ENCODE measurements around the gene PSMA2. TPM values are rescaled to one million over a fixed set of nuclear protein-coding genes. Genes with fewer than 3 reads are reported as not detected.
"Not testable (repeated sequence)": the region's sequence is repeated elsewhere in the genome, so short reads cannot be mapped to it uniquely, and the experiment has no call there.

PSMA2 gene
- total RNA-seq, 8 experiments from 2014 or later = 68.7 to 129 (median 93.6) TPM

DNA sequence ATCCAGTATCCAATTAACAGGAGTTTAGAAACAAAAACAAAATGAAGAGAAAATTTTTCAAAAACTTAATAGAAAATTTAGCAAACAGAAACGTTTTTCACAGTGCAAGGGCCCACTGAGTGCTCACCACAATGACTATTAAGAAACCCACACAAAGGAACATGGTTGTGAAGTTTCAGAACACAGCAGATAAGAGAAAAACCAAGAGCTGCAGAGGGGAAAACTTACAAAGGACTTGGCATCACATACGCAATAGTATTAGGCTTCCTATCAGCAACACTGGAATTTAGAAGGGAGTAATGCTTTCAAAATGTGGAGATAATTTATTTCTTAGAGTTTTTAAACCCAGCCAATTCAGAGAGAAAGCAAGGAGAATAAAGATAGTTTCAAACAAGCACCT is 18.4 kb downstream of the PSMA2 start:
- no peak overlapping the region for H3K4me3 ChIP-seq
- no peak overlapping the region for H3K27ac ChIP-seq
- in situ Hi-C loops (cut with MboI; ENCODE audit: low pct_unique_long_range_greater_than_20kb in 2 of 9, low sequenced_read_pairs in 9 of 9, unreplicated experiment in 9 of 9) = no loop called here
- H3K4me1 ChIP-seq (replicated peaks in 1 of 2) = peaks cover 6 to 9% of the 10 kb centered on the region in 2 donors
- ATAC-seq (replicated peaks in 6 of 8) = no peak
- WGBS, 10 experiments = 46 to 88% (median 74%) methylated on average over 2 of the region's 2 CpGs

DNA sequence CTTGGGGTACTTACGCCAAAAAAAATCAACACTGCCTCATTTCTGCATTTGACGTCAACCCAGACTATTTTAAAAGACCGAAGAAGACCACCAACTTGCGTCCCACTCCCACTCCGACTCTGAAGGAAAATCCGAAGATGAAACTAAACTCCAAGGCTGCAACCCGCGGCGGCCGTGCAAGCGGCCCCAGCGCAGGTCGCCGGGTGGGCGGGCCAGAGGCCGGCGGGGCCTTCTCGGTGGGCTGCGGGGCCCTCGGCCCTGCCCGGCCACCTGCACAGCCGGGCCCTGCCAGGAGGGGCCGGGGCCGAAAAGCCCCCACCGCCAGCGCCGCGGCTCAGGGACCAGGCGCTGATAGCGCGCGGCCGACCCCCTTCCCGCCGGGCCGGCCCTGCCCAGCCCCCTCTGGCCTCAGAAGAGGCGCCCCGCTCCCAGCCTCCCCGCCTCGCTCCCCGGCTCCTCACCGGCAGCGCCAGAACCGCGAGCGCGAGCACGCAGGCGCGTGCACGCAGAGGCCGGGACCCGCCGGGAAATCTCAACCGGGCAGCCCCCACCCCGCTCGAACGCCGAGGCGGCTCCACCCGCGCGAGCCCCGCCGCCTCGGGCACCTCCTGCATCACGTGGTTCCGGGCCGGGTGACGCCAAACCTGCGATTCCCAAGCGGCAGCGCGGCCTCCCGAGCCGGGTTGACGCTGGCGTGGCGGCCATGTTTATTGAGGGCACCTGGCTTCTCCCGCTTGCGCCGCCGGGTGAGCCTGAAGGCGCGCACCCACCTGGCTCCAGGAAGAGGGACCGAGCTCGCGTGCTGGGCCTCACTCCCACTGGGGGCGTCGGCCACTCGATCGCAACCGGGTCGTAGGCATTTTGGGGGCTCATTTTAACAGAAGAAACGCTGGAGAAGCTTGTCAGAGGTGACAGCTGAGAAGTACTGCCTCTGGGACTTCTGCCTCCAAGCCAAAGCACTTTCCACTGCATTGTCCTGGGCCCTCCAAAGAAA is 20.2 kb downstream of the PSMA2 start, which contains the start of gene C7orf25:
Gene C7orf25 (minus strand): TSS at position 617 of the 994 bp plus-strand sequence. CDS start 1,170 bp downstream, outside the sequence.
- peak; percentile 80 to 94 (median 94) for ATAC-seq (replicated peaks in 6 of 8)
- WGBS, 10 experiments = 0 to 2% (median 0%) methylated on average over 1 to 17 of the region's 95 CpGs; no CpG with 5 or more reads in 3 of the 10 experiments
- in situ Hi-C loops (cut with MboI; ENCODE audit: low pct_unique_long_range_greater_than_20kb in 2 of 9, low sequenced_read_pairs in 9 of 9, unreplicated experiment in 9 of 9) = no loop called here
- Histone ChIP-seq H3K4me3 (peak within 1 kb of the TSS; percentile 63 to 80 (median 69)), H3K27ac (peak within 1 kb of the TSS; percentile 77 to 84), H3K4me1 (replicated peaks in 1 of 2) (peaks cover 6 to 9% of the 10 kb centered on the region in 2 donors)

DNA sequence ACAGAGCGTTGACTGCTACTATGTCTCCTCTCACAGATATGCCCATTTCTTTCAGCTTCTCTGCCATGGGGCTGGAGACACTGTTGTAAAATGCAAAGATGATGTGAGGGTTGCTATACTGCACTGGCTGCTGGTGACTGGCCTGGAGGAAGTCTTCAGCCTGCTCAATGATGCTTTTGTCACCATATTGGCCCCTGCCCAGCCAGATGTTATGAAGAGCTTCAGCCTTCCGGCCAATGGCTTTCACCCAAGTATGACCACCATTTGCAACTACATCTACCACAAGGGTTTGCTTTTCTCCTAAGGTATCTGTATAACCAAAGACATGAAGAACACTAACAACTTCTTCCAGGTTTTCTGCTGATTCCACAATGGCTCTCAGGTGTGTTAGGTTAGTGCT is 21.7 kb downstream of the PSMA2 start:
- Histone ChIP-seq H3K27ac (no peak overlapping the region), H3K4me3 (no peak overlapping the region), H3K4me1 (replicated peaks in 1 of 2) (peaks cover 6 to 9% of the 10 kb centered on the region in 2 donors)
- no peak for ATAC-seq (replicated peaks in 6 of 8)
- in situ Hi-C loops (cut with MboI; ENCODE audit: low pct_unique_long_range_greater_than_20kb in 2 of 9, low sequenced_read_pairs in 9 of 9, unreplicated experiment in 9 of 9) = no loop called here
- 86 to 100% (median 100%) methylated on average over 1 to 2 of the region's 2 CpGs; no CpG with 5 or more reads in 3 of the 10 experiments for WGBS, 10 experiments

DNA sequence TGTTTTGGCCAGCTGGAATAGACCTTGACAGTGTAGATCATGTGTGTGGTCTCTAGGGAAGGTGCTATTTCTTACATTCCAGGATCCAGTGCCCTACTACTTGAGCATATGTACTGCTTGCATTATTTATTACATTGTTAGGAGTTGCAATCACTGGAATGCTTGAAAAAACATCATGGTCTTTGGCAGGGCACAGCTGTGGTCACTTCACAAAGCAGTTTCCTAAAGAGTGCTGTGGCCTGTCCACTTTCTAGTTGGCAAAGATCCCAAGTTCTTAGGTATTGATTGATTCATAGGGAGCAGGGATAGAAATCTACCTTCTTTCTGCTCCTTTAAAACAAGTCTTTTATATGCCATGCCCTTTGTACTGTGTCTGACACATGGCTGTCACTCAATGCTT is 24.7 kb downstream of the PSMA2 start:
- no peak overlapping the region for H3K4me3 ChIP-seq
- no peak for ATAC-seq (replicated peaks in 6 of 8)
- no peak overlapping the region for H3K27ac ChIP-seq
- in situ Hi-C loops (cut with MboI; ENCODE audit: low pct_unique_long_range_greater_than_20kb in 2 of 9, low sequenced_read_pairs in 9 of 9, unreplicated experiment in 9 of 9) = no loop called here
- H3K4me1 ChIP-seq (replicated peaks in 1 of 2) = peaks cover 5 to 6% of the 10 kb centered on the region in 2 donors

DNA sequence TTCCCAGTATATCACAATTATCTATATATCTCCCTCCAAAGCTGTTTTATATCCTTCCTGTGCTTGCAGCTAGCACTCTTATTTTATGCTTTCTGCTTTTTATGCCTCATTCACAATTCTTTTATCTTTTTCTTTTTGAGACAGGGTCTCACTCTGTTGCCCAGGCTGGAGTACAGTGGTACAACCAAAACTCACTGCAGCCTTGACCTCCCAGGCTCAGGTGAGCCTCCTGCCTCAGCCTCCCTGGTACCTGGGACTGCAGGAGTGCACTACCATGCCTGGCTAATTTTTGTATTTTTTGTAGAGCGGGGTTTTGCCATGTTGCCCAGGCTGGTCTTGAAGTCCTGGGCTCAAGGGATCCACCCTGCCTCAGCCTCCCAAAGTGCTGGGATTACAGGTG is 25.8 kb downstream of the PSMA2 start:
- no peak overlapping the region for H3K27ac ChIP-seq
- WGBS, 10 experiments = 100% methylated on average over 1 of the region's 1 CpG; no CpG with 5 or more reads in 6 of the 10 experiments
- ATAC-seq (replicated peaks in 6 of 8) = no peak
- peaks cover 4 to 6% of the 10 kb centered on the region in 2 donors for H3K4me1 ChIP-seq (replicated peaks in 1 of 2)
- in situ Hi-C loops (cut with MboI; ENCODE audit: low pct_unique_long_range_greater_than_20kb in 2 of 9, low sequenced_read_pairs in 9 of 9, unreplicated experiment in 9 of 9) = no loop called here
- H3K4me3 ChIP-seq = no peak overlapping the region

DNA sequence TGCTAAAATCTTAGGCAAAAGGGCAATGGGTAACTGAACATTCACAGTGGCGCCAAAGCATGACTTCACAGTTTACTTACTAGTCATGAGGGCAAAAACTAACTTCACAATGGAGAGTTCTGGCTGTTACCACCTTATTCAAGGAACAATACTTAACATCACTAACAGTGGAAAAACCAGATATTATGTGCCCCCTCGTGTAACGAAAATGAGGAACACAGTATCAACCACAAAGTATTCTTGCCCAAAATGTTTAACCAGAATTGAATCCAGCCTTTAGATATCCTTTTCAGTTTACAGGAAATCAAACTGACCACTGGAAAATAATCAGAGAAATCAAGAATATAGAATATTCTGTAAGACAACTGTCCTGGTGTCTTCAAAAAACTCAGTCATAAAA is 29.6 kb downstream of the PSMA2 start:
- no peak for ATAC-seq (replicated peaks in 6 of 8)
- H3K4me1 ChIP-seq (replicated peaks in 1 of 2) = no peaks in the 10 kb centered on the region
- H3K27ac ChIP-seq = no peak overlapping the region
- WGBS, 10 experiments = 39 to 100% (median 63%) methylated on average over 1 to 3 of the region's 3 CpGs; no CpG with 5 or more reads in 2 of the 10 experiments
- in situ Hi-C loops (cut with MboI; ENCODE audit: low pct_unique_long_range_greater_than_20kb in 2 of 9, low sequenced_read_pairs in 9 of 9, unreplicated experiment in 9 of 9) = no loop called here
- no peak overlapping the region for H3K4me3 ChIP-seq

DNA sequence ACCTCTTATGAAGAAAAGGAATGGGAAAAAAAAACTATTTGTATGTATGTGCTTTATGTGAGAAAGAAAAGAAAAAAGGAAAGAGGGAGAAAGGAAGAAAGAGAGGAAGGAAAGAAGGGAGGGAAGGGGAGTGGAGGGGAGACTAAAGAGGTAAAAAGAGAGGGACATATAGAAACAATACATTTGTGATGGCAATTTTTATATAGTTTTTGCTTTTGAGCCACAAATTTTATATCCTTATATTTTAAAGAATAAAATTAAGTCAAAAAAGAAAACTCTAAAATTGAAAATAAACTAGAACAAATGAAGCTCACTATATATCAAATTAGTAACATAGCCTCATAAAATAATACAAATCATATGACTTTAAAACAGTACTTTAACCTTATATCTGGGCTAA is 31.1 kb downstream of the PSMA2 start:
- ATAC-seq (replicated peaks in 6 of 8) = no peak
- Histone ChIP-seq H3K4me1 (replicated peaks in 1 of 2) (no peaks in the 10 kb centered on the region), H3K27ac (no peak overlapping the region), H3K4me3 (no peak overlapping the region)
- in situ Hi-C loops (cut with MboI; ENCODE audit: low pct_unique_long_range_greater_than_20kb in 2 of 9, low sequenced_read_pairs in 9 of 9, unreplicated experiment in 9 of 9) = no loop called here

DNA sequence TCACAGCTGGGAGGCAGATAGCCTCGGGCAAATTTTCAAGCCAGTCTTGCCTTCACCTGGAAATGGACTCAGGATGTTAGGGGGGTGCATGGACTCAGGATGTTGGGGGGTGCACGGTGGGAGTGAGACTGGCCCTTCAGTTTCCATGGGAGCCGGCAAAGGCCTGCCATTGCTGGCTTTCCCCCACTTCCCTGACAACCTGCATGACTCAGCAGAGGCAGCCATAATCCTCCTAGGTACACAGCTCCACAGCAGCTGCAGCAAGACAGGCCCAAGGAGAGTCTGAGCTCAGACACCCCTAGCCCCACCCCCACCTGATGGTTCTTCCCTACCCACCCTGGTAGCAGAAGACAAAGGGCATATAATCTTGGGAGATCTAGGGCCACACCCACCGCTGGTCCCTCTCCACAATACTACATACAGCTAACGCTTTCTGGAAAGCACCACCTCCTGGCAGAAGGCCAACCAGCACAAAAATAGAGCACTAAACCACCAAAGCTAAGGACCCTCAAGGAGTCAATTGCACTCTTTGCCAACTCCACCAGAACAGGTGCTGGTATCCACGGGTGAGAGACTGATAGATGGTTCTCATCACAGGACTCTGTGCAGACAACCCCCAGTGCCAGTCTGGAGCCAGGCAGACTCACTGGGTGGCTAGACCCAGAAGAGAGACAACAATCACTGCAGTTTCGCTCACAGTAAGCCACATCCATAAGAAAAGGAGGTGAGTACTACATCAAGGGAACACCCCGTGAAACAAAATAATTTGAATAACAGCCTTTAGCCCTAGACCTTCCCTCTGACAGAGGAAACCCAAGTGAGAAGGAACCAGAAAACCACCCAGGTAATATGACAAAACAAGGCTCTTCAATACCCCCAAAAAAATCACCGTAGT is 38.4 kb downstream of the PSMA2 start:
- Histone ChIP-seq H3K27ac (no peak overlapping the region), H3K4me3 (no peak overlapping the region), H3K4me1 (replicated peaks in 1 of 2) (peaks cover 0 to 3% of the 10 kb centered on the region in 2 donors)
- peak in 4 of 8 experiments; percentile 10 to 52 (median 14) for ATAC-seq (replicated peaks in 6 of 8)
- in situ Hi-C loops (cut with MboI; ENCODE audit: low pct_unique_long_range_greater_than_20kb in 2 of 9, low sequenced_read_pairs in 9 of 9, unreplicated experiment in 9 of 9) = no loop called here
- WGBS, 10 experiments = 43 to 100% (median 83%) methylated on average over 1 to 3 of the region's 9 CpGs; no CpG with 5 or more reads in 1 of the 10 experiments

DNA sequence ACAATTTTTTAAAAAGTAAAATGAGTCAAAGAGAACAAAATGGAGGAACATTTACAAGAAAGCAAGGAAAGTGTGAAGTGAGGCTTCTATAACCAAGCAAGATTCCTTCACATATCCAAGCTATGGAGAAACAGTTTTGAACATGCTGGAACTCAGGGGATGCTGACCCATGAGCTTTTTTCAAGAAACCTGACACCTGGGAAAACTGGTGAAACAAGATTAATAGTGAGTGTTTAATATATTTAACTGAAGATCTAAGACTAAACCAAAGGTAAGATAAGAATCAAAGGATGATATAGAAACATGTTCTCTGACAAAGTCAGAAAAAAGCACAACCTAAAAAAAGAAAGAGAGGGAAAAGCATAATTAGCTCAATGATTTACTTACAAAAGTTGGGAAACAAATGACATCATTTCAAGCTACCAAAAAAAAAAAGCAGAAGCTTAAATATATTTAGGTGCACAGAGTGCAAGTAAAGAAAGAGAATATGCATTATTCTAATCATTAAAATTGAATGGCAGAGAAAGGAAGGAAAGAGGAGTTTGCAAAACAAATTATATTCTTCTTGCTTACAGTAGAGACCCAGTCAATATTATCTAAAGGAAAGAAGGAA is 45.0 kb downstream of the PSMA2 start:
- H3K4me1 ChIP-seq (replicated peaks in 1 of 2) = peaks cover 0 to 3% of the 10 kb centered on the region in 2 donors
- in situ Hi-C loops (cut with MboI; ENCODE audit: low pct_unique_long_range_greater_than_20kb in 2 of 9, low sequenced_read_pairs in 9 of 9, unreplicated experiment in 9 of 9) = no loop called here
- no peak overlapping the region for H3K27ac ChIP-seq
- H3K4me3 ChIP-seq = no peak overlapping the region
- ATAC-seq (replicated peaks in 6 of 8) = no peak

DNA sequence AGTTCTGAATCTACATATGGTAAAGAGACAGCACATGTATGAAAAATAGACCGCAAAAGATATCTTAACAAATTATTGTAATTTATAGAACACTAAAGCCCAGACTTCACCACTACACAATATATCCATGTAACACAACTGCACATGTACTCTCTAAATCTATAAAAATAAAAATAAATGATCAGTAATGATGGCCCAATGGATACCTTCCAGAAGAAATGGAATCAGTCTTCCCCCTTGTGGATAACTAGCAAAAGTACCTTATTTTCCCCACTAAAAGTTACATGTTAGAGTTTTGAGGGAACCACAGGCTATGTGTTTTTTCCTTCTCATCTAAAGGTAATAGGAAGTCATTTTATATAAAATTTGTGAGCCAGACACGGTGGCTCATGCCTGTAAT is 45.8 kb downstream of the PSMA2 start:
- in situ Hi-C loops (cut with MboI; ENCODE audit: low pct_unique_long_range_greater_than_20kb in 2 of 9, low sequenced_read_pairs in 9 of 9, unreplicated experiment in 9 of 9) = no loop called here
- Histone ChIP-seq H3K4me1 (replicated peaks in 1 of 2) (peaks cover 0 to 3% of the 10 kb centered on the region in 2 donors), H3K27ac (no peak overlapping the region), H3K4me3 (no peak overlapping the region)
- WGBS, 10 experiments = 18 to 100% (median 96%) methylated on average over 1 to 2 of the region's 2 CpGs; no CpG with 5 or more reads in 1 of the 10 experiments
- ATAC-seq (replicated peaks in 6 of 8) = peak in 1 of 8 experiments; percentile 51

DNA sequence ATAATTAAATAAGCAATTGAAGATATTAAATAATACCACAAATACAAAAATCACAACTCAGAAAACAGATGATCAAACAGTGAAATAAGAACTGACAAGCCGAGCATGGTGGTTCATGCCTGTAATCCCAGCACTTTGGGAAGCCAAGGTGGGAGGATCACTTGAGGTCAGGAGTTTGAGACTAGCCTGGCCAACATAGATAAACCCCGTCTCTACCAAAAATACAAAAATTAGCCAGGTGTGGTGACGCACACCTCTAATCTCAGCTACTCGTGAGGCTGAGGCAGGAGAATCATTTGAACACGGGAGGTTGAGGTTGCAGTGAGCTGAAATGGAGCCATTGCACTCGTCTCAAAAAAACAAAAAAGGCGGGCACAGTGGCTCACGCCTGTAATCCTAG is 46.8 kb downstream of the PSMA2 start:
- 75 to 100% (median 98%) methylated on average over 1 to 5 of the region's 8 CpGs; no CpG with 5 or more reads in 2 of the 10 experiments for WGBS, 10 experiments
- ATAC-seq (replicated peaks in 6 of 8); H3K4me1 ChIP-seq (replicated peaks in 1 of 2); in situ Hi-C loops (cut with MboI; ENCODE audit: low pct_unique_long_range_greater_than_20kb in 2 of 9, low sequenced_read_pairs in 9 of 9, unreplicated experiment in 9 of 9); H3K4me3 ChIP-seq; H3K27ac ChIP-seq: not testable (repeated sequence)

DNA sequence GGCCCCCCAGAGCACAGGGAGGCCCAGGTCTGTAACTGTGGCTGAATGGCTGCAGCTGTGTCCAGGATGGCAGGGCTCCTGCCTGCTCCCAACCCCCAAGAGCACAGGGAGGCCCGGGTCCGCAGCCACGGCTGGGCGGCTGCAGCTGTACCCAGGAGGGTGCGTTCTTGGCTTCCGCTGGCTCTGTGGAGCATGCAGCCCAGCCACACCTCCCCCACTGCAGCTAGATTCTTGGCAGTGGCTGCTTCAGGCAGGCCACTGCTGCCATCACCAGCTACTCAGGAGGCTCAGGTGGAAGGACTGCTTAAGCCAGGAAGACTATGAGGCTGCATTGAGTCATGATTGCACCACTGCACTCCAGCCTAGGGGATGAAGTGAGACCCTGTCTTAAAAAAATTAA is 48.0 kb downstream of the PSMA2 start:
- H3K4me3 ChIP-seq = no peak overlapping the region
- WGBS, 10 experiments = 90 to 100% (median 100%) methylated on average over 1 to 2 of the region's 6 CpGs; no CpG with 5 or more reads in 7 of the 10 experiments
- peaks cover 0 to 2% of the 10 kb centered on the region in 2 donors for H3K4me1 ChIP-seq (replicated peaks in 1 of 2)
- peak in 1 of 8 experiments; percentile 4 for ATAC-seq (replicated peaks in 6 of 8)
- H3K27ac ChIP-seq = no peak overlapping the region
- in situ Hi-C loops (cut with MboI; ENCODE audit: low pct_unique_long_range_greater_than_20kb in 2 of 9, low sequenced_read_pairs in 9 of 9, unreplicated experiment in 9 of 9) = no loop called here

All from motor neuron (in vitro differentiated cells).